Liver (tissue), 9 donors: ENCODE results near the gene KCNIP4. TPM values are rescaled to one million over a fixed set of nuclear protein-coding genes. Genes with fewer than 3 reads are reported as not detected.

Source experiments
- DNase-seq: peaks from one replicate; pipeline ENCODE4 v3.0.0-alpha.2; 2017; ENCODE audit warnings: low spot score
- H3K27ac ChIP-seq, 2 donors: one replicate each; pipeline ENCODE4 v1.7.0; 2013; ENCODE audit warnings: inconsistent platforms in 2 of 2, low read length in 2 of 2, control low read depth in 1 of 2, low read depth in 1 of 2, mild to moderate bottlenecking in 1 of 2
- H3K27me3 ChIP-seq, 4 donors: one replicate each; pipeline versions ENCODE4 v1.6.1 to v1.7.0; 2013; ENCODE audit warnings: low read length in 3 of 4, inconsistent platforms in 1 of 4, mild to moderate bottlenecking in 1 of 4, moderate library complexity in 1 of 4; ENCODE audit not compliant: control insufficient read depth in 4 of 4, insufficient read depth in 4 of 4
- H3K36me3 ChIP-seq, 4 donors: one replicate each; pipeline versions ENCODE4 v1.6.1 to v1.7.0; 2013; ENCODE audit warnings: low read length in 3 of 4, mild to moderate bottlenecking in 3 of 4, low read depth in 1 of 4, moderate library complexity in 1 of 4; ENCODE audit not compliant: control insufficient read depth in 4 of 4, insufficient read depth in 3 of 4
- H3K4me1 ChIP-seq, 4 donors: one replicate each; pipeline versions ENCODE4 v1.6.1 to v1.7.0; 2013; ENCODE audit warnings: low read length in 3 of 4, mild to moderate bottlenecking in 3 of 4, moderate library complexity in 1 of 4; ENCODE audit not compliant: control insufficient read depth in 4 of 4, insufficient read depth in 4 of 4
- H3K4me3 ChIP-seq, 3 donors: one replicate each; pipeline versions ENCODE4 v1.6.1 to v1.7.0; 2013; ENCODE audit warnings: low read length in 3 of 3, control low read depth in 1 of 3, low read depth in 1 of 3, mild to moderate bottlenecking in 1 of 3
- H3K9ac ChIP-seq, 2 donors: one replicate each; pipeline ENCODE4 v1.7.0; 2013; ENCODE audit warnings: low read length in 2 of 2, mild to moderate bottlenecking in 2 of 2, moderate library complexity in 2 of 2, control low read depth in 1 of 2, low read depth in 1 of 2
- H3K9me3 ChIP-seq, 4 donors: one replicate each; pipeline versions ENCODE4 v1.6.1 to v1.7.0; 2013; ENCODE audit warnings: low read length in 3 of 4; ENCODE audit not compliant: control insufficient read depth in 4 of 4
- ATF3 ChIP-seq: IDR thresholded peaks from 2 replicates; pipeline ENCODE4 v1.6.1; 2016; ENCODE audit warnings: antibody characterized with exemption
- CTCF ChIP-seq: fragments of 150-350 bp; IDR thresholded peaks from 2 replicates; pipeline ENCODE4 v1.5.1; 2017; ENCODE audit warnings: improper control_type of control experiment, low read depth, low read length; ENCODE audit not compliant: missing input control
- EGR1 ChIP-seq, 2 donors: IDR thresholded peaks; 2 replicates each; pipeline ENCODE4 v1.6.1; 2016 to 2018; ENCODE audit warnings: antibody characterized with exemption in 2 of 2, low read depth in 2 of 2
- FOXA1 ChIP-seq: IDR thresholded peaks from 2 replicates; pipeline ENCODE4 v1.6.1; 2016; ENCODE audit warnings: antibody characterized with exemption
- FOXA2 ChIP-seq: IDR thresholded peaks from 2 replicates; pipeline ENCODE4 v1.6.1; 2016; ENCODE audit warnings: antibody characterized with exemption
- HNF4A ChIP-seq, 2 donors: conservative IDR thresholded peaks; 2 replicates each; pipeline ENCODE4 v1.6.1; 2016; ENCODE audit warnings: antibody characterized with exemption in 2 of 2, mild to moderate bottlenecking in 2 of 2
- HNF4G ChIP-seq: IDR thresholded peaks from 2 replicates; pipeline ENCODE4 v1.6.1; 2016; ENCODE audit warnings: antibody characterized with exemption
- JUND ChIP-seq, 2 donors: IDR thresholded peaks; 2 replicates each; pipeline ENCODE4 v1.6.1; 2016; ENCODE audit warnings: antibody characterized with exemption in 2 of 2
- MAX ChIP-seq: IDR thresholded peaks from 2 replicates; pipeline ENCODE4 v1.6.1; 2016; ENCODE audit warnings: antibody characterized with exemption
- NR2F2 ChIP-seq: IDR thresholded peaks from 2 replicates; pipeline ENCODE4 v1.6.1; 2016; ENCODE audit warnings: antibody characterized with exemption
- RAD21 ChIP-seq, 2 donors: IDR thresholded peaks; 2 replicates each; pipeline ENCODE4 v1.6.1; 2016; ENCODE audit warnings: antibody characterized with exemption in 2 of 2, mild to moderate bottlenecking in 2 of 2
- REST ChIP-seq: IDR thresholded peaks from 2 replicates; pipeline ENCODE4 v1.6.1; 2016; ENCODE audit warnings: antibody characterized with exemption, mild to moderate bottlenecking
- RXRA ChIP-seq, 2 donors: IDR thresholded peaks; 2 replicates each; pipeline ENCODE4 v1.6.1; 2017 to 2018; ENCODE audit warnings: antibody characterized with exemption in 2 of 2, mild to moderate bottlenecking in 1 of 2
- SP1 ChIP-seq: IDR thresholded peaks from 2 replicates; pipeline ENCODE4 v1.6.1; 2018; ENCODE audit warnings: antibody characterized with exemption, mild to moderate bottlenecking
- TAF1 ChIP-seq: conservative IDR thresholded peaks from 2 replicates; pipeline ENCODE4 v1.6.1; 2016; ENCODE audit warnings: antibody characterized with exemption, mild to moderate bottlenecking
- YY1 ChIP-seq: IDR thresholded peaks from 2 replicates; pipeline ENCODE4 v1.6.1; 2016; ENCODE audit warnings: antibody characterized with exemption, mild to moderate bottlenecking
- WGBS: extraction: QIAGEN DNeasy Blood & Tissue Kit; methylation state at CpG from one replicate; pipeline ENCODE4 v1.1.7; 2013; 5-methylcytosine and 5-hydroxymethylcytosine counted together
- polyA plus RNA-seq, 2 donors: library from polyadenylated mRNA; stranded (reverse) in 1 of 2; unstranded in 1 of 2; fragments of 200-250 nt in 1 of 2; fragments of >200 nt in 1 of 2; fragmentation: Nextera tagmentation in 1 of 2; extraction: Ambion mirVana in 1 of 2; gene quantifications; one replicate each; pipeline versions ENCODE4 v1.2.1 to v1.2.3, GENCODE V29; 2013 to 2015
- total RNA-seq, 2 donors: library from RNA; depleted of rRNA; stranded (reverse); fragments of >200 nt; gene quantifications; one replicate each; pipeline ENCODE4 v1.2.3, GENCODE V29; 2014
- donor health status: healthy.
- donor health status: healthy.
- donor health status: healthy.
- donor health status: healthy.
- donor health status: healthy.

The KCNIP4 gene
- total and polyA plus RNA-seq, 4 donors: 0.08 to 0.14 TPM; not detected in 2

- H3K9ac ChIP-seq: no peak overlapping the region
- no peak for DNase-seq
- H3K27me3 ChIP-seq: no peaks in the 10 kb centered on the region
- H3K27ac ChIP-seq: no peak overlapping the region
- H3K36me3 ChIP-seq: peaks cover 5 to 39% (median 10%) of the 10 kb centered on the region in 4 donors
- WGBS: 85% methylated on average over 6 of the region's 6 CpGs
- TF ChIP-seq RXRA (IDR thresholded peaks at IDR 0.05) (no peak), SP1 (no peak), HNF4G (no peak), JUND (IDR thresholded peaks at IDR 0.05) (no peak), ATF3 (no peak), NR2F2 (no peak), CTCF (no peak), RAD21 (IDR thresholded peaks at IDR 0.05) (no peak), HNF4A (conservative IDR thresholded peaks at IDR 0.05) (no peak), YY1 (no peak), FOXA1 (no peak), TAF1 (no peak), MAX (no peak)
- no peaks in the 10 kb centered on the region for H3K4me1 ChIP-seq
- H3K9me3 ChIP-seq: peaks cover 0 to 6% (median 2%) of the 10 kb centered on the region in 4 donors
- H3K4me3 ChIP-seq: no peak overlapping the region
Measured at GRCh38 chr4:20724915-20725314, 1223.7 kb downstream of the KCNIP4 start.

GRCh38 chr4:20723463-20723862, 1225.1 kb downstream of the KCNIP4 start:
- 90% methylated on average over 3 of the region's 3 CpGs for WGBS

More at GRCh38 chr4:20723463-20723862, 1225.1 kb downstream of the KCNIP4 start:
- no peak overlapping the region for H3K27ac ChIP-seq
- no peak overlapping the region for H3K9ac ChIP-seq
- H3K4me1 ChIP-seq: no peaks in the 10 kb centered on the region
- no peak for DNase-seq
- H3K4me3 ChIP-seq: no peak overlapping the region
- H3K9me3 ChIP-seq: peaks cover 0 to 6% (median 2%) of the 10 kb centered on the region in 4 donors
- H3K36me3 ChIP-seq: peaks cover 5 to 37% (median 9%) of the 10 kb centered on the region in 4 donors
- no peaks in the 10 kb centered on the region for H3K27me3 ChIP-seq
- no peak for TF ChIP-seq FOXA1
- TF ChIP-seq REST: no peak
- no peak for TF ChIP-seq FOXA2
- no peak for TF ChIP-seq TAF1
- TF ChIP-seq SP1: no peak
- no peak for TF ChIP-seq NR2F2
- no peak for TF ChIP-seq EGR1 (IDR thresholded peaks at IDR 0.05; ENCODE audit: low read depth in 2 of 2)
- TF ChIP-seq ATF3: no peak
- no peak for TF ChIP-seq RAD21 (IDR thresholded peaks at IDR 0.05)
